ENCODE data around the gene CPLX4. TPM values are rescaled to one million over a fixed set of nuclear protein-coding genes. Genes with fewer than 3 reads are reported as not detected.

CPLX4 gene
- total RNA-seq, 4 donors from 2014 or later, result not detected

GRCh38 chr18:59303656-59304195 lies 14.7 kb downstream of the CPLX4 start:
- no peak for DNase-seq
- TF ChIP-seq POLR2A (IDR thresholded peaks at IDR 0.05), result no peak
- TF ChIP-seq CTCF (IDR thresholded peaks at IDR 0.05), result no peak
- Histone ChIP-seq H3K36me3 (no peaks in the 10 kb centered on the region), H3K9me3 (no peaks in the 10 kb centered on the region), H3K27me3 (no peaks in the 10 kb centered on the region), H3K27ac (no peak overlapping the region), H3K4me3 (replicated peaks in 1 of 3) (no peak overlapping the region), H3K4me1 (peaks cover 0 to 5% of the 10 kb centered on the region in 2 donors)
- WGBS, 2 donors, result 71 to 77% methylated on average over 9 of the region's 9 CpGs
- intact Hi-C loops (cut with DNase I), result no loop called here

- Histone ChIP-seq H3K27ac (no peak overlapping the region), H3K4me3 (replicated peaks in 1 of 3) (no peak overlapping the region), H3K4me1 (peaks cover 0 to under 1% of the 10 kb centered on the region in 2 donors), H3K36me3 (no peaks in the 10 kb centered on the region), H3K27me3 (no peaks in the 10 kb centered on the region), H3K9me3 (no peaks in the 10 kb centered on the region)
- intact Hi-C loops (cut with DNase I), result no loop called here
- 81 to 83% methylated on average over 2 of the region's 2 CpGs for WGBS, 2 donors
- TF ChIP-seq POLR2A (IDR thresholded peaks at IDR 0.05) (no peak), CTCF (IDR thresholded peaks at IDR 0.05) (no peak)
- DNase-seq, result no peak
Observed at GRCh38 chr18:59303006-59303405, 15.4 kb downstream of the CPLX4 start.

GRCh38 chr18:59301929-59302328 lies 16.5 kb downstream of the CPLX4 start:
- no peaks in the 10 kb centered on the region for H3K4me1 ChIP-seq
- H3K27ac ChIP-seq, result no peak overlapping the region
- no peaks in the 10 kb centered on the region for H3K36me3 ChIP-seq
- WGBS, 2 donors, result 79 to 81% methylated on average over 4 of the region's 4 CpGs
- intact Hi-C loops (cut with DNase I), result no loop called here
- no peak overlapping the region for H3K4me3 ChIP-seq (replicated peaks in 1 of 3)
- no peak for DNase-seq
- H3K27me3 ChIP-seq, result no peaks in the 10 kb centered on the region
- TF ChIP-seq CTCF (IDR thresholded peaks at IDR 0.05), result no peak
- TF ChIP-seq POLR2A (IDR thresholded peaks at IDR 0.05), result no peak
- no peaks in the 10 kb centered on the region for H3K9me3 ChIP-seq

GRCh38 chr18:59300676-59301285 lies 17.7 kb downstream of the CPLX4 start:
- H3K4me3 ChIP-seq (replicated peaks in 1 of 3), result no peak overlapping the region
- DNase-seq, result no peak
- H3K4me1 ChIP-seq, result no peaks in the 10 kb centered on the region
- H3K9me3 ChIP-seq, result no peaks in the 10 kb centered on the region
- WGBS, 2 donors, result 41 to 62% methylated on average over 2 to 3 of the region's 3 CpGs
- intact Hi-C loops (cut with DNase I), result no loop called here
- no peaks in the 10 kb centered on the region for H3K27me3 ChIP-seq
- H3K36me3 ChIP-seq, result no peaks in the 10 kb centered on the region
- TF ChIP-seq CTCF (IDR thresholded peaks at IDR 0.05) (no peak), POLR2A (IDR thresholded peaks at IDR 0.05) (no peak)
- no peak overlapping the region for H3K27ac ChIP-seq

- DNase-seq, result no peak
- 60 to 68% methylated on average over 8 of the region's 8 CpGs for WGBS, 2 donors
- Histone ChIP-seq H3K36me3 (no peaks in the 10 kb centered on the region), H3K4me3 (replicated peaks in 1 of 3) (no peak overlapping the region), H3K27me3 (no peaks in the 10 kb centered on the region), H3K4me1 (no peaks in the 10 kb centered on the region), H3K27ac (no peak overlapping the region), H3K9me3 (no peaks in the 10 kb centered on the region)
- intact Hi-C loops (cut with DNase I), result no loop called here
- TF ChIP-seq POLR2A (IDR thresholded peaks at IDR 0.05), result no peak
- TF ChIP-seq CTCF (IDR thresholded peaks at IDR 0.05), result no peak
Observed at GRCh38 chr18:59298871-59299270, 19.6 kb downstream of the CPLX4 start.

All from thyroid gland (tissue), 4 donors.